Endometrial microvascular endothelial cells (primary cell): ENCODE results near the gene CFP. TPM values are rescaled to one million over a fixed set of nuclear protein-coding genes. Genes with fewer than 3 reads are reported as not detected.
"Not testable (repeated sequence)": the region's sequence is repeated elsewhere in the genome, so short reads cannot be mapped to it uniquely, and the experiment has no call there.

Source experiments
- in situ Hi-C: cut with HindIII; loops from 2 replicates; pipeline ENCODE4 v1.10.0; 2017; ENCODE audit warnings: low sequenced_read_pairs, low pct_unique_long_range_greater_than_20kb; ENCODE audit errors: inconsistent ontology term
- total RNA-seq: library from RNA; depleted of rRNA; stranded (reverse); fragments of >200 nt; gene quantifications from one replicate; pipeline ENCODE4 v1.2.3, GENCODE V29; 2015; ENCODE audit errors: inconsistent ontology term

Gene CFP
- total RNA-seq: 0.46 TPM

- in situ Hi-C loops: no loop called here
Measured at GRCh38 chrX:47629419-47630200, at the start of gene CFP. TSS of gene CFP (minus strand) at chrX:47629930. CDS start at chrX:47629844, 86 bp downstream.

- in situ Hi-C loops: not testable (repeated sequence)
Measured at GRCh38 chrX:47675959-47676859, 46.5 kb upstream of the CFP start.

DNA sequence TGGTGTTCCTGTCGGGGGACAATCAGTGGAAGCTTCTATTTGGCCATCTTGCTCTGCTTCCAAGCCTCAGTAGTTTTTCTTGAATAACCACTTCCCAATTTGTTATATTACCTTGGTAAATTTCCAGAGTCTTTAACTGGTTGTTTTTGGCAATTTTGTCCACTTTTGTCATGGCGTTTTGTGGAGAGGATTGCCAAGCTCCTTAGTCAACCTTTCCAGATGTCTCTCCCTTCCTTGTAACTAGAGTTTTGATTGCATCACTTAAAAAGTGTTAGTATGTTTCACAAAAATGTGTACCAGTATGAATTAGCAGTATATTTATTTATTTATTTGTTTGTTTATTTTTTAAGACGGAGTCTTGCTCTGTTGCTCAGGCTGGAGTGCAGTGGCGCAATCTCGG is 45.0 kb upstream of the CFP start:
- in situ Hi-C loops: no loop called here

DNA sequence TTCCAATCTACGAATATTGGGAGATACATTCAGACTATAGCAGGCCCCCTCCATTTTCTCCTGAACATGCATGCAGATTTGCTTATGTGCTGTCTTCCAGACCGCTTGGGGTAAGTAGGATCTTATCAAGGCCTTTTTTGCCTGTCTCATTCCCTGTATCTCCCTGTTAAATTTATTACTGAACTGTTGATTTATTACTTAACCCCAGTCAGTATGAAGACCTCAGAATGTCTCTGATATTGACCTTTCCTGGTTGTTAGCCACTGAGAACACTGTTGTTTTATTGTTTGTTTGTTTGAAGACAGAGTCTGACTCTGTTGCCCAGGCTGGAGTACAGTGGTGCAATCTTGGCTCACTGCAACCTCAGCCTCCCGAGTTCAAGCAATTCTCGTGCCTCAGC is 36.1 kb upstream of the CFP start:
- in situ Hi-C loops: not testable (repeated sequence)

DNA sequence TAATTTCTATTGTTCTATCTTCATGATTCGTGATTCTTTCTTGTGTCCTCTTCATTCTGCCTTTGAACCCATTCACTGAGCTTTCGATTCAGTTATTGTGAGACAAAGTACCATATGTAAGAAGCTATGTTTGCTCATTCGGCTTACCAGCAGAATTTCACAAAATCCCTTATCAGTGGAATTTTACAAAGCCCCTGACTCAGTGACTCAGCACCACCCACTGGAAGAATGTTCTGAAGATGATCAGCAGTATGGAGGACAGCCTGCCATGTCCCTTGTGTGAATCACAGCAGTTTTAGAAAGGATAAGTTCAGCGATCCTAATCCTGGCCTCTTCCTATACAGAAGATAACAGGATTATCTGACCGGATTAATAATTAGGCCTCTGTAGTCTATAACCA is 35.0 kb upstream of the CFP start:
- in situ Hi-C loops: no loop called here

GRCh38 chrX:47662144-47662657 is 32.5 kb upstream of the CFP start:
- in situ Hi-C loops: no loop called here

- in situ Hi-C loops: no loop called here
Measured at GRCh38 chrX:47661539-47661938, 31.8 kb upstream of the CFP start.

DNA sequence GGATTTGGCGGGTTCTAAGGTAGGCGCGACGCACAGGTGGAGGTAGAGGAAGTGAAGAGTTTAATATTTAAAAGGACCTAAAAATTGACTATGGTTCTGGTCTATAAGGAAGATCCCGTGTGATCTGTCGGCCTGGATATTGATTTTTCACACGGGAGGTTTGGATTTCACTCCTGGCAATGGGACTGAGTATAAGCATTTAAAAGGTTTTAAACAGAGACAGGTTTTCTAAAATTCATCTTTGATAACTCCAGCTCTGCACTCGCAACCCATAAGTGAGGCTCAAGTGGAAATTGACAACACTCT is 29.6 kb upstream of the CFP start:
- in situ Hi-C loops: no loop called here

- in situ Hi-C loops: no loop called here
Measured at GRCh38 chrX:47658684-47659420, 29.1 kb upstream of the CFP start, which contains the start of gene UXT. TSS of gene UXT (minus strand) at chrX:47659180. CDS start at chrX:47658927, 253 bp downstream.

DNA sequence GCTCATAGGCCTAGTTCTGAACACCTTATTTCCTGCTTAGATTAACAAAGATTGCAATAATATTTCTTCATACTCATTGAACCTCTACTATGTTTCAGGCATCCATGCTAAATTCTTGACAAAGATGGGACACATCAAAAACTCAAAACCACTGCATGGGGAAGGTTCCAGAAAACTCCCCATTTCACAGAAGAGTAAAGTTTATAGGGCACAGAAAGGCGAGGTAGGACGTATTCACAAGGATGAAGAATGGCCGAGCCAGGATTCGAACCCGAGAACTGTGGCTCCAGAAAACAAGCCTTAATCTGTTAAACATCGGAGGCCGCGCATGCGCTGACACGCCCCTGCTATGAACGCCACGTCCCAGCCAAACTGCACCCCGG is 28.6 kb upstream of the CFP start:
- in situ Hi-C loops: no loop called here

- in situ Hi-C loops: no loop called here
Measured at GRCh38 chrX:47651043-47651905, 21.5 kb upstream of the CFP start.

DNA sequence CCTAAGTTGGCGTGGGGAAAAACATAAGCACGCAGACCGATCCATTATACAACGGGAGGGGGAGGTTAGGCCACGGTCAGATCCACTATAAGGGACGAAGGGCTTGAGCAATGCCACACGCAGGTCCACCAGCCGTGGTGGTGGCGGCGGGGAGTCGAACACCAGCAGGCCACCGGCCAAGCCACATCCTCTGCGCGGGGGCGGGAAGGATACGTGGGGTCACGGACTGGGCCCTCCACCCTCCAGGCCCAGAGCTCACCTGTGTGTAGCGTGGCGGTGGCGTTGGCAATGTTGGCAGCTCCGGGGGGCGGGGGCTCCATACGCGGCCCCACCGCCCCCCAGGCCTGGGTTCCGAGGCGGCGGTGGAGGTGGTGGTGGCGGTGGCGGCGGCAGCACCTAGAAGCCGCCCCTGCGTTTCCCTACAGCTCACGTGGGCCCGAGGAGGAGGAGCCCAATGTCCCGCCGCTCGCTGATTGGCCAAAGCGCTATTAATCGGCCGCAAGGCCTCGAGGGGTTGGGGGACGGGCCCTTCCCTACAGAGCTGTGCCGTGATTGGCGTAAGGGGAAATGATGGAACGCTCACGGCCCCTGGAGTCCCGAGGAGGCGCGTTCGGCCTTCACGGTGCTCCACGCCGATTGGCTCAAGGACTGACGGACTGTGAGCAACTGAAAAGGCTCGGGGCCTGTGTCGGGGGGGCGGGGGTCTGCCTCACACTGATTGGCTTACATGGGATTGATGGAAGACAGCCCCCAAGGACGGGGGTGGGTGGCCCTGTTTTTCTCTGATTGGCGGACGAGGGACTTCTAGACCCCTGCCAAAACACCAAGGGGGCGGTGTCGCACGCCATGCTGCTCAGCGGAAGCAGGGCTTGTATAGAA is 20.7 kb upstream of the CFP start, which contains the start of gene ELK1:
Gene ELK1 (minus strand): TSS at position 400 of the 879 bp plus-strand sequence. CDS start 9,122 bp downstream, outside the sequence.
- in situ Hi-C loops: no loop called here

- in situ Hi-C loops: no loop called here
Measured at GRCh38 chrX:47649781-47650163, 20.0 kb upstream of the CFP start.

GRCh38 chrX:47649271-47649670 is 19.5 kb upstream of the CFP start:
- in situ Hi-C loops: no loop called here

DNA sequence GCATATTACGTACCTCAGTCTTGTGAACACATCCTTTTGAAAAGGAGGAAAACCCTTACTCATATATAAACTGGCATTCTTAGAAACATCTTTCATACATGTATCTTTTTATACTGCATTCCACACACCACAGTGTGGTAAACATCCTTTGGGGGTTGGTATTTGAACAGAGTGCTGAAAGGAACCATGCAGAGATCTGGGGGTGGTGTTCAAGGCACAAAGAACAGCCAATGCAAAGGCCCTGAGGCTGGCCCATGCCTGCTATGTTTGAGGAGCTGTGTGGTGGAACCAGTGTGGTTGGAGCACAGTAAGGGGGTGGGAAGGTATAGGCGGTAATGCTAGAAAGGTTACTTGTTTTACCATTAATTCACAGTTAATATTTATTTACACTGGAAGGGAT is 18.6 kb upstream of the CFP start:
- in situ Hi-C loops: no loop called here

- in situ Hi-C loops: no loop called here
Measured at GRCh38 chrX:47646636-47647035, 16.9 kb upstream of the CFP start.

DNA sequence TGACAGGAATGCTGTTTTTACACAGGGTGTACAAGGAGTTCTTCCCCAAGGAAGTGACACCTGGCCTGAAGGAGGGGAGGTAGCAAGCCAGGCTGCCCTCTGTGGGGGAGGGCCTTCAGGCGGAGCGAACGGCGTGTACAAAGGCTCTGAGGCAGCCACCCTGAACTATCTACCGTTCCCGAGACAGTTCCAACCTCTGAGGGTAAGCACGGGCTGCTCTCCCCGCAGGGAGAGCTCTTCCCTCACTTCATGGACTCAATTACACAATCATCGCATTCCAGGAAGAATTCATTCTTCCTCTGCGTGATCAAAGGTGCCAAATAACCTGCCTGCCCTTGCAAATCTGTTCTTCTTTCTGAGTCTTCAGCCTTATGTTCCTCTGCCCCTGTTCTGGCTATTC is 15.8 kb upstream of the CFP start:
- in situ Hi-C loops: no loop called here
